H9 (cell line): ENCODE data around the gene CLIP3. TPM values are rescaled to one million over a fixed set of nuclear protein-coding genes. Genes with fewer than 3 reads are reported as not detected.

Experiments
- DNase-seq: peaks from one replicate; pipeline ENCODE4 v3.0.0-alpha.2; 2017
- H2AFZ ChIP-seq: one replicate; pipeline ENCODE4 v1.6.1; 2013; ENCODE audit warnings: mild to moderate bottlenecking, low read length, control low read depth, moderate library complexity
- H2AK5ac ChIP-seq: 2 replicates; pipeline ENCODE4 v1.6.1; 2013; ENCODE audit warnings: low read length, control low read depth, mixed read lengths; ENCODE audit not compliant: insufficient read length
- H2BK120ac ChIP-seq: one replicate; pipeline ENCODE4 v1.6.1; 2013; ENCODE audit warnings: low read depth, mild to moderate bottlenecking, low read length, control low read depth, inconsistent platforms; ENCODE audit not compliant: poor library complexity, severe bottlenecking
- H2BK12ac ChIP-seq: 2 replicates; pipeline ENCODE4 v1.6.1; 2013; ENCODE audit warnings: low read length, control low read depth, mixed read lengths, low read depth; ENCODE audit not compliant: insufficient read length
- H2BK15ac ChIP-seq: 2 replicates; pipeline ENCODE4 v1.6.1; 2013; ENCODE audit warnings: low read depth, low read length, control low read depth
- H2BK20ac ChIP-seq: one replicate; pipeline ENCODE4 v1.6.1; 2013; ENCODE audit warnings: low read depth, mild to moderate bottlenecking, low read length, control low read depth, inconsistent platforms; ENCODE audit not compliant: poor library complexity, severe bottlenecking
- H2BK5ac ChIP-seq: 2 replicates; pipeline ENCODE4 v1.6.1; 2013; ENCODE audit warnings: low read length, control low read depth, mixed read lengths; ENCODE audit not compliant: insufficient read length
- H3K14ac ChIP-seq: 2 replicates; pipeline ENCODE4 v1.6.1; 2013; ENCODE audit warnings: low read length, control low read depth; ENCODE audit not compliant: insufficient read depth
- H3K18ac ChIP-seq: 2 replicates; pipeline ENCODE4 v1.6.1; 2013; ENCODE audit warnings: low read depth, mild to moderate bottlenecking, mixed read lengths, low read length, control low read depth; ENCODE audit not compliant: insufficient read length
- H3K23ac ChIP-seq: 2 replicates; pipeline ENCODE4 v1.6.1; 2013; ENCODE audit warnings: low read length, control low read depth, mixed read lengths, low read depth; ENCODE audit not compliant: insufficient read length
- H3K23me2 ChIP-seq: 2 replicates; pipeline ENCODE4 v1.6.1; 2013; ENCODE audit warnings: low read depth, mild to moderate bottlenecking, mixed read lengths, low read length, control low read depth; ENCODE audit not compliant: insufficient read length, poor library complexity, severe bottlenecking
- H3K27ac ChIP-seq: 2 replicates; pipeline ENCODE4 v1.5.1; 2013; ENCODE audit warnings: low read length, control low read depth, mixed read lengths, low read depth; ENCODE audit not compliant: insufficient read length
- H3K27me3 ChIP-seq: 2 replicates; pipeline ENCODE4 v1.6.1; 2013; ENCODE audit warnings: low read length, control low read depth, inconsistent platforms; ENCODE audit not compliant: insufficient read depth
- H3K4ac ChIP-seq: 2 replicates; pipeline ENCODE4 v1.6.1; 2013; ENCODE audit warnings: low read depth, mild to moderate bottlenecking, control low read depth, inconsistent platforms, low read length, moderate library complexity
- H3K4me1 ChIP-seq: 2 replicates; pipeline ENCODE4 v1.6.1; 2013; ENCODE audit warnings: low read length, control low read depth, inconsistent platforms; ENCODE audit not compliant: insufficient read depth
- H3K4me2 ChIP-seq: 2 replicates; pipeline ENCODE4 v1.6.1; 2013; ENCODE audit warnings: low read length, control low read depth, mixed read lengths; ENCODE audit not compliant: insufficient read length, insufficient read depth
- H3K56ac ChIP-seq: 2 replicates; pipeline ENCODE4 v1.6.1; 2013; ENCODE audit warnings: low read depth, mild to moderate bottlenecking, mixed read lengths, low read length, control low read depth; ENCODE audit not compliant: insufficient read length
- H3K79me1 ChIP-seq: 2 replicates; pipeline ENCODE4 v1.6.1; 2013; ENCODE audit warnings: low read depth, mild to moderate bottlenecking, moderate library complexity, low read length, control low read depth, inconsistent platforms; ENCODE audit not compliant: insufficient read depth, poor library complexity, severe bottlenecking
- H3K79me2 ChIP-seq: 2 replicates; pipeline ENCODE4 v1.6.1; 2013; ENCODE audit warnings: low read length, control low read depth, inconsistent platforms; ENCODE audit not compliant: insufficient read depth
- H3K9ac ChIP-seq: 2 replicates; pipeline ENCODE4 v1.6.1; 2013; ENCODE audit warnings: low read length, control low read depth, mixed read lengths; ENCODE audit not compliant: insufficient read length; ENCODE audit errors: extremely low read depth
- H3K9me3 ChIP-seq: one replicate; pipeline ENCODE4 v1.6.1; 2013; ENCODE audit warnings: low read depth, low read length, inconsistent platforms; ENCODE audit not compliant: control insufficient read depth
- H3T11ph ChIP-seq: one replicate; pipeline ENCODE4 v1.6.1; 2013; ENCODE audit warnings: mild to moderate bottlenecking, low read length, control low read depth, inconsistent platforms
- H4K20me1 ChIP-seq: one replicate; pipeline ENCODE4 v1.6.1; 2013; ENCODE audit not compliant: control insufficient read depth, insufficient read length, insufficient read depth
- H4K5ac ChIP-seq: 2 replicates; pipeline ENCODE4 v1.6.1; 2013; ENCODE audit warnings: low read depth, mild to moderate bottlenecking, mixed read lengths, low read length, control low read depth; ENCODE audit not compliant: insufficient read length
- H4K8ac ChIP-seq: replicated peaks from 2 replicates; pipeline ENCODE4 v1.6.1; 2013; ENCODE audit warnings: low read length, control low read depth, mixed read lengths, low read depth; ENCODE audit not compliant: insufficient read length
- H4K91ac ChIP-seq: 2 replicates; pipeline ENCODE4 v1.6.1; 2013; ENCODE audit warnings: low read depth, mild to moderate bottlenecking, moderate library complexity, mixed read lengths, low read length, control low read depth; ENCODE audit not compliant: insufficient read length
- H3K27ac Mint-ChIP-seq, 3 experiments: 2 replicates in 2 of 3; 3 replicates in 1 of 3; pipeline ENCODE4 v1.8.0; 2020 to 2021; ENCODE audit warnings: mixed read lengths in 3 of 3, mild to moderate bottlenecking in 1 of 3, moderate library complexity in 1 of 3
- H3K27me3 Mint-ChIP-seq: 2 replicates; pipeline ENCODE4 v1.8.0; 2021; ENCODE audit warnings: low read depth, mild to moderate bottlenecking, moderate library complexity, mixed read lengths
- H3K36me3 Mint-ChIP-seq, 3 experiments: 2 replicates in 2 of 3; 3 replicates in 1 of 3; pipeline ENCODE4 v1.8.0; 2020 to 2021; ENCODE audit warnings: low read depth in 3 of 3, mixed read lengths in 3 of 3; ENCODE audit not compliant: insufficient read depth in 1 of 3
- H3K4me1 Mint-ChIP-seq, 2 experiments: 2 replicates each; pipeline ENCODE4 v1.8.0; 2020; ENCODE audit warnings: mixed read lengths in 2 of 2
- H3K4me3 Mint-ChIP-seq, 2 experiments: 2 replicates in 1 of 2; 3 replicates in 1 of 2; pipeline ENCODE4 v1.8.0; 2020 to 2021; ENCODE audit warnings: mild to moderate bottlenecking in 2 of 2, mixed read lengths in 2 of 2, moderate library complexity in 1 of 2
- H3K9me3 Mint-ChIP-seq, 2 experiments: 2 replicates in 1 of 2; 3 replicates in 1 of 2; pipeline ENCODE4 v1.8.0; 2020; ENCODE audit warnings: mild to moderate bottlenecking in 2 of 2, mixed read lengths in 2 of 2, moderate library complexity in 1 of 2
- CTCF ChIP-seq: fragments of 200-600 bp; sonication (generic); conservative IDR thresholded peaks from 3 replicates; pipeline ENCODE4 v1.8.0; 2021; ENCODE audit warnings: antibody characterized with exemption, mild to moderate bottlenecking
- WGBS: extraction: QIAGEN DNeasy Blood & Tissue Kit; methylation state at CpG from one replicate; pipeline ENCODE4 v1.1.7; 2013; ENCODE audit warnings: missing lambda C conversion rate, low lambda C conversion rate, mixed read lengths; ENCODE audit not compliant: insufficient read length; ENCODE audit errors: extremely low coverage; 5-methylcytosine and 5-hydroxymethylcytosine counted together
- total RNA-seq: library from RNA; stranded (reverse); gene quantifications from 2 replicates; pipeline ENCODE4 v1.2.1, GENCODE V29; 2021

Gene CLIP3
- total RNA-seq, 1 experiment from 2014 or later: 19.7 TPM

- no peak overlapping the region for H2BK15ac ChIP-seq
- no peaks in the 10 kb centered on the region for H3K23me2 ChIP-seq
- Mint-ChIP-seq H3K4me3 (no peak overlapping the region), H3K27me3 (no peaks in the 10 kb centered on the region), H3K4me1 (no peaks in the 10 kb centered on the region), H3K9me3 (no peaks in the 10 kb centered on the region; a peak in 1 of 5 replicates), H3K27ac (peak overlapping the region in 1 of 3 experiments; percentile 82; a peak in 1 of 7 replicates), H3K36me3 (peaks cover 45 to 76% (median 61%) of the 10 kb centered on the region in 3 experiments)
- no peak overlapping the region for H2BK12ac ChIP-seq
- H4K91ac ChIP-seq: no peak overlapping the region
- H3K4me2 ChIP-seq: no peak overlapping the region
- no peak overlapping the region for H2BK20ac ChIP-seq
- H3K27me3 ChIP-seq: no peaks in the 10 kb centered on the region
- no peaks in the 10 kb centered on the region for H3K79me1 ChIP-seq
- H3K23ac ChIP-seq: no peak overlapping the region
- H3K27ac ChIP-seq: no peak overlapping the region
- no CpG with 5 or more reads among the region's 10 CpGs for WGBS
- no peak overlapping the region for H4K8ac ChIP-seq
- H4K20me1 ChIP-seq: peaks cover 4% of the 10 kb centered on the region
- H3K56ac ChIP-seq: no peak overlapping the region
- no peaks in the 10 kb centered on the region for H3K79me2 ChIP-seq
- H2BK5ac ChIP-seq: no peak overlapping the region
- H3K4me1 ChIP-seq: no peaks in the 10 kb centered on the region
- H3K18ac ChIP-seq: no peak overlapping the region
- no peak overlapping the region for H2BK120ac ChIP-seq
- no peak overlapping the region for H3K4ac ChIP-seq
- no peak overlapping the region for H3K9ac ChIP-seq
- no peak overlapping the region for H2AK5ac ChIP-seq
- no peak overlapping the region for H3K14ac ChIP-seq
- H4K5ac ChIP-seq: no peak overlapping the region
- DNase-seq: no peak
- no peak overlapping the region for H3T11ph ChIP-seq
- no peak overlapping the region for H2AFZ ChIP-seq
- no peak for TF ChIP-seq CTCF
- no peaks in the 10 kb centered on the region for H3K9me3 ChIP-seq
Measured at GRCh38 chr19:36073121-36073876, 40.6 kb upstream of the CLIP3 start.
